GM12878 (cell line): ENCODE results near the gene DCN.

Experiments
- TF ChIP-seq, protein P1 (sequence below): fragments of 150-350 bp; IDR thresholded peaks from 2 replicates; pipeline ENCODE4 v1.6.1; 2016; ENCODE audit warnings: low read depth, low read length
- TF ChIP-seq, protein P2 (sequence below), 3 experiments: IDR thresholded peaks in 2 of 3; conservative IDR thresholded peaks in 1 of 3; 2 replicates each; pipeline ENCODE4 v1.5.1; 2011; ENCODE audit warnings: low read depth in 3 of 3, low read length in 3 of 3, mild to moderate bottlenecking in 3 of 3, control low read depth in 2 of 3, moderate library complexity in 2 of 3, inconsistent platforms in 1 of 3, mixed read lengths in 1 of 3; ENCODE audit not compliant: control insufficient read depth in 2 of 3, insufficient read depth in 1 of 3; ENCODE audit errors: extremely low read depth in 1 of 3

DNA sequence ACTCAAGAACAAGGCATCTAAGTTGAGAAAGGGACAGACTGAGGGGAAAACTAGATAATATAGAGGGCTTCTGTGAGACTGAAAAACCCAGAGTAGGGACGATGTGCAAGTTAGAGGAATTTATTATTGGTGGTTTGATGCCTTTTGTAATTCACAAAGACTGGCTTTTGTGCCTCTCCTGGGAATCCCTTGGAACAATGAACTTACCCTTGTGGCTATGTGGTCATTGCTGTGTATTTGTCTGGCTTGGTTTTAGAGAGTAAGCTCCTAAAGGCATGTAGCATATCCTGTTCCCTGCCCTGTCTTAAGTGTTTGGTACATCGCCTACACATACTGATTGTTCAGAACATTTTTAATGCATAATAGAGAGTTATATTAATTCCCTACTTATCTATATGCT lies 26.6 kb downstream of the DCN start:
- TF ChIP-seq, protein P1, sequence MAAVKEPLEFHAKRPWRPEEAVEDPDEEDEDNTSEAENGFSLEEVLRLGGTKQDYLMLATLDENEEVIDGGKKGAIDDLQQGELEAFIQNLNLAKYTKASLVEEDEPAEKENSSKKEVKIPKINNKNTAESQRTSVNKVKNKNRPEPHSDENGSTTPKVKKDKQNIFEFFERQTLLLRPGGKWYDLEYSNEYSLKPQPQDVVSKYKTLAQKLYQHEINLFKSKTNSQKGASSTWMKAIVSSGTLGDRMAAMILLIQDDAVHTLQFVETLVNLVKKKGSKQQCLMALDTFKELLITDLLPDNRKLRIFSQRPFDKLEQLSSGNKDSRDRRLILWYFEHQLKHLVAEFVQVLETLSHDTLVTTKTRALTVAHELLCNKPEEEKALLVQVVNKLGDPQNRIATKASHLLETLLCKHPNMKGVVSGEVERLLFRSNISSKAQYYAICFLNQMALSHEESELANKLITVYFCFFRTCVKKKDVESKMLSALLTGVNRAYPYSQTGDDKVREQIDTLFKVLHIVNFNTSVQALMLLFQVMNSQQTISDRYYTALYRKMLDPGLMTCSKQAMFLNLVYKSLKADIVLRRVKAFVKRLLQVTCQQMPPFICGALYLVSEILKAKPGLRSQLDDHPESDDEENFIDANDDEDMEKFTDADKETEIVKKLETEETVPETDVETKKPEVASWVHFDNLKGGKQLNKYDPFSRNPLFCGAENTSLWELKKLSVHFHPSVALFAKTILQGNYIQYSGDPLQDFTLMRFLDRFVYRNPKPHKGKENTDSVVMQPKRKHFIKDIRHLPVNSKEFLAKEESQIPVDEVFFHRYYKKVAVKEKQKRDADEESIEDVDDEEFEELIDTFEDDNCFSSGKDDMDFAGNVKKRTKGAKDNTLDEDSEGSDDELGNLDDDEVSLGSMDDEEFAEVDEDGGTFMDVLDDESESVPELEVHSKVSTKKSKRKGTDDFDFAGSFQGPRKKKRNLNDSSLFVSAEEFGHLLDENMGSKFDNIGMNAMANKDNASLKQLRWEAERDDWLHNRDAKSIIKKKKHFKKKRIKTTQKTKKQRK: no peak
- TF ChIP-seq, protein P2, sequence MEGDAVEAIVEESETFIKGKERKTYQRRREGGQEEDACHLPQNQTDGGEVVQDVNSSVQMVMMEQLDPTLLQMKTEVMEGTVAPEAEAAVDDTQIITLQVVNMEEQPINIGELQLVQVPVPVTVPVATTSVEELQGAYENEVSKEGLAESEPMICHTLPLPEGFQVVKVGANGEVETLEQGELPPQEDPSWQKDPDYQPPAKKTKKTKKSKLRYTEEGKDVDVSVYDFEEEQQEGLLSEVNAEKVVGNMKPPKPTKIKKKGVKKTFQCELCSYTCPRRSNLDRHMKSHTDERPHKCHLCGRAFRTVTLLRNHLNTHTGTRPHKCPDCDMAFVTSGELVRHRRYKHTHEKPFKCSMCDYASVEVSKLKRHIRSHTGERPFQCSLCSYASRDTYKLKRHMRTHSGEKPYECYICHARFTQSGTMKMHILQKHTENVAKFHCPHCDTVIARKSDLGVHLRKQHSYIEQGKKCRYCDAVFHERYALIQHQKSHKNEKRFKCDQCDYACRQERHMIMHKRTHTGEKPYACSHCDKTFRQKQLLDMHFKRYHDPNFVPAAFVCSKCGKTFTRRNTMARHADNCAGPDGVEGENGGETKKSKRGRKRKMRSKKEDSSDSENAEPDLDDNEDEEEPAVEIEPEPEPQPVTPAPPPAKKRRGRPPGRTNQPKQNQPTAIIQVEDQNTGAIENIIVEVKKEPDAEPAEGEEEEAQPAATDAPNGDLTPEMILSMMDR (IDR thresholded peaks at IDR 0.05 in 2 of 3, conservative IDR thresholded peaks at IDR 0.05 in 1 of 3; ENCODE audit: control insufficient read depth in 2 of 3, extremely low read depth in 1 of 3, insufficient read depth in 1 of 3, low read depth in 3 of 3, low read length in 3 of 3): no peak
